GM21367 (cell line): Measurements from ENCODE around the gene IFNK.

Experiments used
- ATAC-seq: cut with Tn5 transposase; IDR thresholded peaks from one replicate; pipeline ENCODE4 v1.9.1; 2021; ENCODE audit not compliant: unreplicated experiment

IFNK gene

GRCh38 chr9:27537027-27537435, 12.9 kb downstream of the IFNK start:
- ATAC-seq: no peak

- no peak for ATAC-seq
Measured at GRCh38 chr9:27537756-27538155, 13.7 kb downstream of the IFNK start.

GRCh38 chr9:27538647-27539046, 14.6 kb downstream of the IFNK start:
- no peak for ATAC-seq

GRCh38 chr9:27539479-27540441, 15.7 kb downstream of the IFNK start:
- ATAC-seq: no peak

- ATAC-seq: no peak
Measured at GRCh38 chr9:27540502-27540901, 16.4 kb downstream of the IFNK start.

GRCh38 chr9:27541740-27542139, 17.6 kb downstream of the IFNK start:
- ATAC-seq: no peak

GRCh38 chr9:27542508-27542907, 18.4 kb downstream of the IFNK start:
- ATAC-seq: no peak

- ATAC-seq: no peak
Measured at GRCh38 chr9:27545471-27545870, 21.4 kb downstream of the IFNK start.

GRCh38 chr9:27548055-27548741, 24.1 kb downstream of the IFNK start:
- no peak for ATAC-seq

GRCh38 chr9:27549196-27549755, 25.2 kb downstream of the IFNK start:
- no peak for ATAC-seq

GRCh38 chr9:27554712-27555111, 30.6 kb downstream of the IFNK start:
- no peak for ATAC-seq

- no peak for ATAC-seq
Measured at GRCh38 chr9:27556470-27556869, 32.4 kb downstream of the IFNK start.

GRCh38 chr9:27558307-27558706, 34.2 kb downstream of the IFNK start:
- ATAC-seq: no peak

- ATAC-seq: no peak
Measured at GRCh38 chr9:27560457-27560856, 36.4 kb downstream of the IFNK start.

GRCh38 chr9:27561685-27562084, 37.6 kb downstream of the IFNK start:
- no peak for ATAC-seq

GRCh38 chr9:27563738-27564430, 39.8 kb downstream of the IFNK start:
- no peak for ATAC-seq

GRCh38 chr9:27564670-27565069, 40.6 kb downstream of the IFNK start:
- no peak for ATAC-seq

GRCh38 chr9:27565696-27566095, 41.6 kb downstream of the IFNK start:
- no peak for ATAC-seq

GRCh38 chr9:27566118-27566517, 42.0 kb downstream of the IFNK start:
- ATAC-seq: no peak

GRCh38 chr9:27569406-27569805, 45.3 kb downstream of the IFNK start:
- no peak for ATAC-seq

GRCh38 chr9:27571011-27571410, 46.9 kb downstream of the IFNK start:
- no peak for ATAC-seq
